Mucosa of stomach (tissue), 1 donor: ENCODE measurements around the gene MAGEA8.
"Not testable (repeated sequence)": the region's sequence is repeated elsewhere in the genome, so short reads cannot be mapped to it uniquely, and the experiment has no call there.

ENCODE experiments used
- H3K27me3 ChIP-seq: one replicate; pipeline ENCODE4 v1.7.0; 2013; ENCODE audit warnings: mild to moderate bottlenecking, low read length; ENCODE audit not compliant: control insufficient read depth, insufficient read depth
- H3K36me3 ChIP-seq: one replicate; pipeline ENCODE4 v1.7.0; 2013; ENCODE audit warnings: low read length; ENCODE audit not compliant: control insufficient read depth, insufficient read depth
- H3K4me1 ChIP-seq: one replicate; pipeline ENCODE4 v1.7.0; 2013; ENCODE audit warnings: mild to moderate bottlenecking, low read length; ENCODE audit not compliant: control insufficient read depth, insufficient read depth
- H3K4me3 ChIP-seq: one replicate; pipeline ENCODE4 v1.7.0; 2013; ENCODE audit warnings: low read length
- H3K9ac ChIP-seq: one replicate; pipeline ENCODE4 v1.7.0; 2013; ENCODE audit warnings: mild to moderate bottlenecking, low read length, moderate library complexity
- H3K9me3 ChIP-seq: one replicate; pipeline ENCODE4 v1.7.0; 2013; ENCODE audit warnings: mild to moderate bottlenecking, low read length, moderate library complexity; ENCODE audit not compliant: control insufficient read depth
- donor health status: Pancreatic carcinoma.

Gene MAGEA8

GRCh38 chrX:149932970-149933369, 52.0 kb downstream of the MAGEA8 start:
- H3K9ac ChIP-seq, H3K9me3 ChIP-seq, H3K36me3 ChIP-seq, H3K27me3 ChIP-seq, H3K4me1 ChIP-seq, H3K4me3 ChIP-seq: not testable (repeated sequence)

- not testable (repeated sequence) for H3K9ac ChIP-seq, H3K36me3 ChIP-seq, H3K4me3 ChIP-seq, H3K9me3 ChIP-seq, H3K27me3 ChIP-seq, H3K4me1 ChIP-seq
Measured at GRCh38 chrX:149933547-149933946, 52.6 kb downstream of the MAGEA8 start.
